ENCODE measurements around the gene APOL3.

DNA sequence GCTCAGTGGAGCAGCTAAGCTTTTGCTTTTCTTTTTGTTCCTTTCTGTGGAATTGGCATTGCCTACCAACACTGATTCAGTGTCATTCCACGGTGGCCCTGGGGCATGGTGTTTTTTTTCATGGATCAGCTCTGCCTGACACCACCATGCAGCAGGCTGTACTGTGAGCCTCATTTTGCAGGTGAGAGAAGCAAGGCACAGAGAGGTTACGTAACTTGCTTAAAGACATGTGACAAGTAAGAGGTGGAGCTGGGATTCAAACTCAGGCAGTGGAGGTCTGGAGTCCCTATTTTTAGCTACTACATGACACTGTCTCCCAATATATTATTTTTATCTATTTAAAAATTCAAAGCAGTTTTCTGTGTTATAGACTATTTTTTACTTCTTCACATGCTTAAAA lies 44.4 kb downstream of the APOL3 start:
- TF ChIP-seq EZH2 (IDR thresholded peaks at IDR 0.05) (no peak), POLR2AphosphoS5 (IDR thresholded peaks at IDR 0.05; ENCODE audit: borderline replicate concordance, low read depth, low read length) (no peak)
